ENCODE results near the gene RAB8B. TPM values are rescaled to one million over a fixed set of nuclear protein-coding genes. Genes with fewer than 3 reads are reported as not detected.

The RAB8B gene
- total RNA-seq, 2 experiments from 2014 or later: 115 to 150 TPM

- H3K27me3 Mint-ChIP-seq: no peaks in the 10 kb centered on the region
- H3K4me1 Mint-ChIP-seq: peaks cover 57% of the 10 kb centered on the region
- H3K9me3 Mint-ChIP-seq: no peaks in the 10 kb centered on the region
- POLR2A ChIA-PET: no interaction called here
- H3K4me3 Mint-ChIP-seq: no peak overlapping the region
- H3K27ac Mint-ChIP-seq: no peak overlapping the region
- CTCF ChIA-PET: interaction anchor here (0.6 to 1.6 kb wide), 4 partner anchors 8 to 1392 kb away, joined by 3 to 7 read pairs (median 6); no protein-coding TSS in a partner anchor
- peaks cover 47% of the 10 kb centered on the region for H3K36me3 Mint-ChIP-seq (ENCODE audit: low read depth)
- DNase-seq: no peak
These were observed 28.8 kb downstream of the RAB8B start for GRCh38 chr15:63218100-63218808.

- CTCF ChIA-PET: interaction anchor here (1.0 kb wide), 1 partner anchor 12 kb away, joined by 6 read pairs; no protein-coding TSS in a partner anchor
- H3K27ac Mint-ChIP-seq: no peak overlapping the region
These were observed 29.8 kb downstream of the RAB8B start for GRCh38 chr15:63219196-63219710.

GRCh38 chr15:63221346-63221745, 31.9 kb downstream of the RAB8B start:
- H3K4me3 Mint-ChIP-seq: no peak overlapping the region
- ChIA-PET CTCF (interaction anchor here (1.0 kb wide), 1 partner anchor 13 kb away, joined by 3 read pairs; no protein-coding TSS in a partner anchor), POLR2A (interaction anchor here (0.6 kb wide), 1 partner anchor 18 kb away, joined by 3 read pairs; no protein-coding TSS in a partner anchor)
- H3K27ac Mint-ChIP-seq: no peak overlapping the region
- H3K9me3 Mint-ChIP-seq: no peaks in the 10 kb centered on the region
- H3K4me1 Mint-ChIP-seq: peaks cover 49% of the 10 kb centered on the region
- H3K36me3 Mint-ChIP-seq (ENCODE audit: low read depth): peaks cover 65% of the 10 kb centered on the region
- DNase-seq: no peak
- H3K27me3 Mint-ChIP-seq: no peaks in the 10 kb centered on the region

More at GRCh38 chr15:63219196-63219710, 29.8 kb downstream of the RAB8B start:
- POLR2A ChIA-PET: no interaction called here
- DNase-seq: no peak
- Mint-ChIP-seq H3K9me3 (no peaks in the 10 kb centered on the region), H3K27me3 (no peaks in the 10 kb centered on the region), H3K4me1 (peaks cover 51% of the 10 kb centered on the region), H3K4me3 (no peak overlapping the region), H3K36me3 (ENCODE audit: low read depth) (peaks cover 54% of the 10 kb centered on the region)

GRCh38 chr15:63223463-63223862, 34.1 kb downstream of the RAB8B start:
- Mint-ChIP-seq H3K27me3 (no peaks in the 10 kb centered on the region), H3K27ac (no peak overlapping the region), H3K36me3 (ENCODE audit: low read depth) (peaks cover 74% of the 10 kb centered on the region), H3K9me3 (no peaks in the 10 kb centered on the region), H3K4me1 (peaks cover 64% of the 10 kb centered on the region), H3K4me3 (no peak overlapping the region)
- POLR2A ChIA-PET: no interaction called here
- no peak for DNase-seq
- CTCF ChIA-PET: no interaction called here

GRCh38 chr15:63225381-63225780, 36.0 kb downstream of the RAB8B start:
- ChIA-PET POLR2A (interaction anchor here (0.6 kb wide), 1 partner anchor 45 kb away, joined by 3 read pairs; no protein-coding TSS in a partner anchor), CTCF (interaction anchor here (0.7 to 2.7 kb wide), 2 partner anchors 8 to 29 kb away, joined by 4 to 7 read pairs; no protein-coding TSS in a partner anchor)
- DNase-seq: no peak
- Mint-ChIP-seq H3K27ac (no peak overlapping the region), H3K9me3 (no peaks in the 10 kb centered on the region), H3K4me3 (no peak overlapping the region), H3K4me1 (peaks cover 61% of the 10 kb centered on the region), H3K36me3 (ENCODE audit: low read depth) (peaks cover 59% of the 10 kb centered on the region), H3K27me3 (no peaks in the 10 kb centered on the region)

GRCh38 chr15:63226155-63226883, 36.9 kb downstream of the RAB8B start:
- H3K36me3 Mint-ChIP-seq (ENCODE audit: low read depth): peaks cover 52% of the 10 kb centered on the region
- H3K27ac Mint-ChIP-seq: peak overlapping the region; percentile 21
- no peak overlapping the region for H3K4me3 Mint-ChIP-seq
- CTCF ChIA-PET: interaction anchor here (2.7 kb wide), 1 partner anchor 9 kb away, joined by 7 read pairs; no protein-coding TSS in a partner anchor
- POLR2A ChIA-PET: interaction anchor here (0.6 kb wide), 1 partner anchor 44 kb away, joined by 3 read pairs; no protein-coding TSS in a partner anchor
- no peak for DNase-seq
- H3K4me1 Mint-ChIP-seq: peaks cover 55% of the 10 kb centered on the region
- H3K27me3 Mint-ChIP-seq: no peaks in the 10 kb centered on the region
- no peaks in the 10 kb centered on the region for H3K9me3 Mint-ChIP-seq

- DNase-seq: no peak
- peak overlapping the region; percentile 83 for H3K27ac Mint-ChIP-seq
- H3K9me3 Mint-ChIP-seq: no peaks in the 10 kb centered on the region
- no peak overlapping the region for H3K4me3 Mint-ChIP-seq
- no peaks in the 10 kb centered on the region for H3K27me3 Mint-ChIP-seq
- H3K4me1 Mint-ChIP-seq: peaks cover 56% of the 10 kb centered on the region
- H3K36me3 Mint-ChIP-seq (ENCODE audit: low read depth): peaks cover 52% of the 10 kb centered on the region
- POLR2A ChIA-PET: no interaction called here
- CTCF ChIA-PET: interaction anchor here (2.7 kb wide), 1 partner anchor 10 kb away, joined by 7 read pairs; no protein-coding TSS in a partner anchor
These were observed 37.6 kb downstream of the RAB8B start for GRCh38 chr15:63226966-63227401.

- ChIA-PET POLR2A (no interaction called here), CTCF (interaction anchor here (1.2 to 2.7 kb wide), 3 partner anchors 10 to 30 kb away, joined by 3 to 7 read pairs (median 4); no protein-coding TSS in a partner anchor)
- peaks cover 48% of the 10 kb centered on the region for H3K36me3 Mint-ChIP-seq (ENCODE audit: low read depth)
- peaks cover 59% of the 10 kb centered on the region for H3K4me1 Mint-ChIP-seq
- no peak overlapping the region for H3K4me3 Mint-ChIP-seq
- H3K27ac Mint-ChIP-seq: peak overlapping the region; percentile 83
- no peak for DNase-seq
- H3K27me3 Mint-ChIP-seq: no peaks in the 10 kb centered on the region
- H3K9me3 Mint-ChIP-seq: no peaks in the 10 kb centered on the region
These were observed 38.3 kb downstream of the RAB8B start for GRCh38 chr15:63227689-63228088.

- H3K9me3 Mint-ChIP-seq: no peaks in the 10 kb centered on the region
- peak overlapping the region; percentile 82 for H3K27ac Mint-ChIP-seq
- peaks cover 43% of the 10 kb centered on the region for H3K36me3 Mint-ChIP-seq (ENCODE audit: low read depth)
- POLR2A ChIA-PET: interaction anchor here (0.5 kb wide), 1 partner anchor 208 kb away, joined by 3 read pairs; no protein-coding TSS in a partner anchor
- peaks cover 73% of the 10 kb centered on the region for H3K4me1 Mint-ChIP-seq
- CTCF ChIA-PET: interaction anchor here (0.6 to 3.4 kb wide), 6 partner anchors 9 to 181 kb away, joined by 3 to 9 read pairs (median 4); no protein-coding TSS in a partner anchor
- no peak for DNase-seq
- H3K4me3 Mint-ChIP-seq: no peak overlapping the region
- no peaks in the 10 kb centered on the region for H3K27me3 Mint-ChIP-seq
These were observed 41.8 kb downstream of the RAB8B start for GRCh38 chr15:63231206-63231605.

GRCh38 chr15:63231706-63232105, 42.3 kb downstream of the RAB8B start:
- no peaks in the 10 kb centered on the region for H3K27me3 Mint-ChIP-seq
- H3K9me3 Mint-ChIP-seq: no peaks in the 10 kb centered on the region
- ChIA-PET POLR2A (no interaction called here), CTCF (interaction anchor here (0.6 to 3.4 kb wide), 6 partner anchors 9 to 181 kb away, joined by 3 to 9 read pairs (median 4); no protein-coding TSS in a partner anchor)
- peaks cover 69% of the 10 kb centered on the region for H3K4me1 Mint-ChIP-seq
- no peak for DNase-seq
- H3K36me3 Mint-ChIP-seq (ENCODE audit: low read depth): peaks cover 39% of the 10 kb centered on the region
- peak overlapping the region; percentile 82 for H3K27ac Mint-ChIP-seq
- no peak overlapping the region for H3K4me3 Mint-ChIP-seq

GRCh38 chr15:63232405-63232804, 43.0 kb downstream of the RAB8B start:
- POLR2A ChIA-PET: interaction anchor here (0.7 kb wide), 2 partner anchors 19 to 58 kb away, joined by 4 to 12 read pairs; no protein-coding TSS in a partner anchor
- no peak for DNase-seq
- Mint-ChIP-seq H3K4me1 (peaks cover 68% of the 10 kb centered on the region), H3K36me3 (ENCODE audit: low read depth) (peaks cover 41% of the 10 kb centered on the region), H3K27ac (peak overlapping the region; percentile 82), H3K9me3 (peaks cover 3% of the 10 kb centered on the region), H3K4me3 (peak overlapping the region; percentile 19), H3K27me3 (no peaks in the 10 kb centered on the region)
- CTCF ChIA-PET: interaction anchor here (0.6 to 3.4 kb wide), 7 partner anchors 10 to 513 kb away, joined by 3 to 13 read pairs (median 5); no protein-coding TSS in a partner anchor

GRCh38 chr15:63232943-63233342, 43.5 kb downstream of the RAB8B start:
- peaks cover 66% of the 10 kb centered on the region for H3K4me1 Mint-ChIP-seq
- peaks cover 43% of the 10 kb centered on the region for H3K36me3 Mint-ChIP-seq (ENCODE audit: low read depth)
- H3K4me3 Mint-ChIP-seq: no peak overlapping the region
- no peak for DNase-seq
- peak overlapping the region; percentile 46 for H3K27ac Mint-ChIP-seq
- peaks cover 3% of the 10 kb centered on the region for H3K9me3 Mint-ChIP-seq
- ChIA-PET CTCF (interaction anchor here (0.6 to 3.4 kb wide), 6 partner anchors 10 to 513 kb away, joined by 3 to 13 read pairs (median 6); no protein-coding TSS in a partner anchor), POLR2A (interaction anchor here (0.7 kb wide), 3 partner anchors 10 to 57 kb away, joined by 3 to 12 read pairs (median 4); no protein-coding TSS in a partner anchor)
- no peaks in the 10 kb centered on the region for H3K27me3 Mint-ChIP-seq

Measured in activated CD4-positive, alpha-beta T cell treated with anti-CD3 and anti-CD28 coated beads, Interleukin-2, amount 10 ng/mL, durations not matched to agents 7 days and 5 days (primary cell).